NT2/D1 (cell line): ENCODE measurements around the gene MAP3K20.
"Not testable (repeated sequence)": the region's sequence is repeated elsewhere in the genome, so short reads cannot be mapped to it uniquely, and the experiment has no call there.

Source experiments
- DNase-seq: peaks from one replicate; pipeline ENCODE4 v3.0.0-alpha.2; 2011; ENCODE audit warnings: low read depth, low spot score
- H3K27me3 ChIP-seq: 2 replicates; pipeline ENCODE4 v1.6.0; 2011; ENCODE audit warnings: mild to moderate bottlenecking; ENCODE audit not compliant: insufficient read length, insufficient read depth
- H3K36me3 ChIP-seq: 2 replicates; pipeline ENCODE4 v1.6.1; 2011; ENCODE audit warnings: mild to moderate bottlenecking, low read length, mixed read lengths; ENCODE audit not compliant: insufficient read depth, insufficient read length
- H3K4me1 ChIP-seq: 2 replicates; pipeline ENCODE4 v1.5.1; 2011; ENCODE audit not compliant: insufficient read depth, insufficient read length
- H3K4me3 ChIP-seq: 2 replicates; pipeline ENCODE4 v1.5.1; 2011; ENCODE audit warnings: low read depth; ENCODE audit not compliant: insufficient read length
- H3K9ac ChIP-seq: 2 replicates; pipeline ENCODE4 v1.6.0; 2011; ENCODE audit warnings: low read depth; ENCODE audit not compliant: insufficient read length
- H3K9me3 ChIP-seq: 2 replicates; pipeline ENCODE4 v1.5.1; 2011; ENCODE audit warnings: mild to moderate bottlenecking, low read length; ENCODE audit not compliant: insufficient read depth
- SUZ12 ChIP-seq: IDR thresholded peaks from 2 replicates; pipeline ENCODE4 v1.6.1; 2011; ENCODE audit not compliant: insufficient read length, insufficient read depth; ENCODE audit errors: extremely low read depth
- YY1 ChIP-seq: IDR thresholded peaks from 2 replicates; pipeline ENCODE4 v1.6.1; 2011; ENCODE audit not compliant: insufficient read length, insufficient read depth
- ZNF274 ChIP-seq: IDR thresholded peaks from 2 replicates; pipeline ENCODE4 v1.6.1; 2011; ENCODE audit warnings: mild to moderate bottlenecking, low read depth, low read length

The MAP3K20 gene

DNA sequence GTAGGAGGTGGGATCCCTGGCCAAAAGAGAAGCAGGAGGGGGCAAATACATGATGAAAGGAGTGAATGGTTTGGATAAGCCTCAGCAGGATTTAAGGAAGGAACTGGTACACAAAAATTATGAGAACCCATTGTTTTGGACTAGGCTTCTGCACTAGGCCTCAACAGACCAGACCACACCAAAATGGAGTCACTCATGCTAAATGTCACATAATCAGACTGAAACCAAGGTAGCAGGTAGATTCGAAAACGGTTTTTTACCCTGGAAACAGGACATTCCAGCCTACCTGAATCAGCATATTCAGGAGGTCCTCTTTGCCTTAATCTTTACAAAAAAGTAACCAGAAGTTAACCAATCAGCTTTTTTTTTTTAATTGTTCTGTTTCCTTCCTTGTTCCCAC lies 229.7 kb downstream of the MAP3K20 start:
- H3K4me3 ChIP-seq, result no peak overlapping the region
- no peaks in the 10 kb centered on the region for H3K4me1 ChIP-seq
- H3K9ac ChIP-seq, result no peak overlapping the region
- H3K27me3 ChIP-seq, result no peaks in the 10 kb centered on the region
- peaks cover 21% of the 10 kb centered on the region; the same call in 1 of the 2 replicates for H3K9me3 ChIP-seq
- DNase-seq, result no peak
- TF ChIP-seq YY1 (no peak), SUZ12 (no peak), ZNF274 (no peak)
- H3K36me3 ChIP-seq, result no peaks in the 10 kb centered on the region

DNA sequence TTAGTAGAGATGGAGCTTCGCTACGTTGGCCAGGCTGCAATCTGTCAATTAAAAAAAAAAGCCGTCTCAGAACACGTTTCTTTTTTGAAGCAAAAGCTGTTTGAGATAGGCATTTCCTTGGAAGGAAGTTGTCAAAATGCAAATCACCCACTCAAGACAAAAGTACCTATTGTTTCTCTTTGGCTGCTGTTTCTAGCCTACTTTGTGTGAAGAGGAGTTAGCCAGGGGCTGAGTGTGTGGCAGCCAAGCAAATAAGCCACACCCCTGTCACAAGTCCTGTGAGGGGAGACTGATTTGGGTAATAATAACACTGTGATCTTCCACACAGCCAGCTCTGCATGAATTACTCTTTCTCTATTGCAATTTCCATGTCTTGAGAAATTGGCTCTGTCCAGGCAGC lies 231.6 kb downstream of the MAP3K20 start:
- Histone ChIP-seq H3K9me3 (0 out of 2 replicates have a peak, but pooled peaks cover 4% of the 10 kb centered on the region), H3K9ac (no peak overlapping the region), H3K4me1 (no peaks in the 10 kb centered on the region), H3K36me3 (no peaks in the 10 kb centered on the region), H3K4me3 (no peak overlapping the region), H3K27me3 (no peaks in the 10 kb centered on the region)
- TF ChIP-seq SUZ12 (no peak), ZNF274 (no peak), YY1 (no peak)
- DNase-seq, result no peak

DNA sequence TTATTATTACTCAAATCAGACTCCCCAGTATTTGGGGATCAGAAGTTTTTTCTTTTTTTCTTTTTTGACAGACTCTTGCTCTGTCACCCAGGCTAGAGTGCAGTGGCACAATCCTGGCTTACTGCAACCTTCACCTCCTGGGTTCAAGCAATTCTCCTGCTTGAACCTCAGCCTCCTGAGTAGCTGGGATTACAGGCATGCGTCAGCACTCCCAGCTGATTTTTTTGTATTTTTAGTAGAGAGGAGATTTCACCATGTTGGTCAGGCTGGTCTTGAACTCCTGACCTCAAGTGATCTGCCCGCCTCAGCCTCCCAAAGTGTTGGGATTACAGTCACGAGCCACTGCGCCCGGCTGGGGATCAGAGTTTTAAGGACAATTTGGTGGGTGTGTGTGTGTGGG lies 233.7 kb downstream of the MAP3K20 start:
- H3K27me3 ChIP-seq, H3K4me3 ChIP-seq, H3K36me3 ChIP-seq, DNase-seq, H3K9me3 ChIP-seq, H3K9ac ChIP-seq, H3K4me1 ChIP-seq: not testable (repeated sequence)

DNA sequence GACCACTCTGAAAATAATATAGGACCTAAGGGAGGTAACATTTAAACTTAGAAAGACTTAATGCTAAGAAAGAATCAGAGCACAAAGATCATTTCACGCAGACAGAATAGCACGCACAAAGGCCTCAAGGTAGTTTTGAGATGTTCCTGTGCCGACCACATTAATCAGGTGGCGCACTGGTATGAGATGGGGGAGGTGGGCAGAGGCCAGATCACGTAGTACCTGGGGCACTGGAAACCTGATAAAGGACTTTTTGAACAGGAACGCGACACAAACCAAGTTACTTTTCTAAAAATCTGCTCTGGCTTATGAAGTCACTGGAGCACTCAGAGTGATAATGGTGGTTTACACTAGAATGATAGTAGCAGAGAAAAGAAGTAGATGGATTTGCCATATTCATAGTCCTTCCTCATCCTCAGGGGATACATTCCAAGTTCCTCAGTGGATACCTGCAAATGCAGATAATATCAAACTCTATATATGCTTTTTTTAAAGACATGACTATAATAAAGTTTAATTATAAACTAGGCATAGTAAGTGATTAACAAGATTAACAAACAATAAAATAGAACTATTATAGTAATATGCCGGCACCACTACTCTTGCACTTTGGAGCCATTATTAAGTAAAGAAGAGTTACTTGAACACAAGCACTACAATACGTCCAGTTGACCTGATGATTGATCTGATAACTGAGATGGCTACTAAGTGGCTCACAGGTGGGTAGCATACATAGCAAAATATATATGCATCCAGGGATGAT lies 236.4 kb downstream of the MAP3K20 start:
- Histone ChIP-seq H3K36me3 (no peaks in the 10 kb centered on the region), H3K4me1 (no peaks in the 10 kb centered on the region), H3K9me3 (0 out of 2 replicates have a peak, but pooled peaks cover 4% of the 10 kb centered on the region), H3K27me3 (no peaks in the 10 kb centered on the region), H3K9ac (no peak overlapping the region), H3K4me3 (no peak overlapping the region)
- no peak for DNase-seq
- TF ChIP-seq ZNF274 (no peak), YY1 (no peak), SUZ12 (no peak)
